Left hindlimb (tissue), 1 donor: ENCODE data around the gene TAGLN.
"Not testable (repeated sequence)": the region's sequence is repeated elsewhere in the genome, so short reads cannot be mapped to it uniquely, and the experiment has no call there.

Source experiments
- DNase-seq: peaks from one replicate; pipeline ENCODE4 v3.0.0-alpha.2; 2018

The TAGLN gene

DNA sequence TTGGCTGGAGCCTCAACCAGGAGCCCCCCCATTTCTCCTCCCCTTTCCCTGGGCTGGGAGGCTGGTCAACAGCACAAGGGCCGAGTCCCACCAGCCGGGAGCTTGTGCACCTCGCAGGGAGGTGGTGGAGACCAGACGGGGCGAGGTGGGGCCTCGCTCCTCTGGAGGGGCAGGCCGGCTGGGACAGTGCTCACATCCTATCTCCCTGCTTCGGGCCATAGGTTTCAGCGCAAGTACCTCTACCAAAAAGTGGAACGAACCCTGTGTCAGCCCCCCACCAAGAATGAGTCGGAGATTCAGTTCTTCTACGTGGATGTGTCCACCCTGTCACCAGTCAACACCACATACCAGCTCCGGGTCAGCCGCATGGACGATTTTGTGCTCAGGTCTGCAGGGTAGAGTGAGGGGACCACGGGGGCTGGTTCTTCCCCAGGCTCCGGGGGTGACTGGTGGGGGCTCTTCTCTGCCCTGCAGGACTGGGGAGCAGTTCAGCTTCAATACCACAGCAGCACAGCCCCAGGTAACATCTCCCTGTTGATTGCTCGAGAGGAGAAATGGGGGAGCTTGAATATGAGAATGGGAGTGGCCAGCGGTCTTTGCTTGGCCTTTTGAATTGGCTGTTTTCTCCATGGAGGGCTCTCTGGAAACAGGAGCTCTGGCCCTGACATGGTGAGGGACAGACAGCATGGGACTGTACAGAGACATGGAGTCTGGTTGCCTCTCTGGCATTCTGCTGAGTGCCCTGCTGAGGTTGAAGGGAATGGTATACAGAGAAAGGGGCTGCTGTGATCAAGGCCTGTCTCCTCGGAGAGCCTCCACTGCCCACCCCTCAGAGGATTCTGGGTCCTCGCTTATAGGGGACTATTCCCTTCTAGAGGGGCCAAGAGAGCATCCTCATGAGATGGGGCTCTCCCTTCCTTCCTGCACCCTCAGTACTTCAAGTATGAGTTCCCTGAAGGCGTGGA, 17.3 kb upstream of the TAGLN start:
- DNase-seq, result no peak

DNA sequence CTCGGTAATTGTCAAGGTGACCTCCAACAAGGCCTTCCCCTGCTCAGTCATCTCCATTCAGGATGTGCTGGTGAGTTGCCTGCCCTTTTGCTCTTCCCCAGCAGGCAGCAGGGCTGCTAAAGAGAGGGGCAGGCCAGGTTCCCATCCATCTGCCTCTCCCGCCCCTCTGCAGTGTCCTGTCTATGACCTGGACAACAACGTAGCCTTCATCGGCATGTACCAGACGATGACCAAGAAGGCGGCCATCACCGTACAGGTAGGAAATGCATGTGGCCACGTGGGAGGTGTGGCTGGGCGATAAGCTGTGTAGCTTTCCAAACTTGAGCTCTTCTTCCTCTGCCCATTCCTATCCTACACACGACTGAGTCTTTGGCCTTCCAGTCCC, 16.6 kb upstream of the TAGLN start:
- DNase-seq, result no peak

DNA sequence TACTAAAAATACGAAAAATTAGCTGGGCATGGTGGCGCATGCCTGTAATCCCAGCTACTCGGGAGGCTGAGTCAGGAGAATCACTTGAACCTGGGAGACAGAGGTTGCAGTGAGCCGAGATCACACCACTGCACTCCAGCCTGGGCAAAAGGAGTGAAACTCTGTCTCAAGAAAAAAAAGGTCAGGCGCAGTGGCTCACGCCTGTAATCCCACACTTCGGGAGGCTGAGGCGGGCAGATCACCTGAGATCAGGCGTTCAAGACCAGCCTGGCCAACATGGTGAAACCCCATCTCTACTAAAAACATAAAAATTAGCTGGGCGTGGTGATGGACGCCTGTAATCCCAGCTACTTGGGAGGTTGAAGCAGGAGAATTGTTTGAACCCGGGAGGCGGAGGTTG, 16.0 kb upstream of the TAGLN start:
- DNase-seq, result not testable (repeated sequence)

DNA sequence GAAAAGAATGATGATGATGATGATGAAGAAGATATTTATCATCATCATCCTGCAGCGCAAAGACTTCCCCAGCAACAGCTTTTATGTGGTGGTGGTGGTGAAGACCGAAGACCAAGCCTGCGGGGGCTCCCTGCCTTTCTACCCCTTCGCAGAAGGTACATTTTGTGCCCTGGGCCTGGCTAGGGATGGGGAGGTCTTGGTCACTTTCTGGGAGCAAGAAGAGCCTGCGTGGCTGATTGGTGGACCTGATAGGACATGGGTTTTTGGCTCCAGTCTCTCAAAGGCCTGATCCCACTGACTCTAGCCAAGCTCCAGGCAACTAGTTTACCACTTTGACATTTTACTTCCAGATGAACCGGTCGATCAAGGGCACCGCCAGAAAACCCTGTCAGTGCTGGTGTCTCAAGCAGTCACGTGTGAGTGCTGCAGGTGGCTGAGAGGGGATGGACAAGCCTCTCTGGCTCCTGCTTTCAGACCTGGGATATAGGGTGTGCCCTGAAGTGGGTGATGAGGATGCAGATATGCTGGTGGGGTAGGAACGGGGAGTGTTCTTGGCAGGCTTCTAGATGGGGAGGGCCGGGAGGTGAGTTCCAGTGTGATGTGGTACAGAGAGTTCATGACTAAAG, 15.3 kb upstream of the TAGLN start:
- no peak for DNase-seq

DNA sequence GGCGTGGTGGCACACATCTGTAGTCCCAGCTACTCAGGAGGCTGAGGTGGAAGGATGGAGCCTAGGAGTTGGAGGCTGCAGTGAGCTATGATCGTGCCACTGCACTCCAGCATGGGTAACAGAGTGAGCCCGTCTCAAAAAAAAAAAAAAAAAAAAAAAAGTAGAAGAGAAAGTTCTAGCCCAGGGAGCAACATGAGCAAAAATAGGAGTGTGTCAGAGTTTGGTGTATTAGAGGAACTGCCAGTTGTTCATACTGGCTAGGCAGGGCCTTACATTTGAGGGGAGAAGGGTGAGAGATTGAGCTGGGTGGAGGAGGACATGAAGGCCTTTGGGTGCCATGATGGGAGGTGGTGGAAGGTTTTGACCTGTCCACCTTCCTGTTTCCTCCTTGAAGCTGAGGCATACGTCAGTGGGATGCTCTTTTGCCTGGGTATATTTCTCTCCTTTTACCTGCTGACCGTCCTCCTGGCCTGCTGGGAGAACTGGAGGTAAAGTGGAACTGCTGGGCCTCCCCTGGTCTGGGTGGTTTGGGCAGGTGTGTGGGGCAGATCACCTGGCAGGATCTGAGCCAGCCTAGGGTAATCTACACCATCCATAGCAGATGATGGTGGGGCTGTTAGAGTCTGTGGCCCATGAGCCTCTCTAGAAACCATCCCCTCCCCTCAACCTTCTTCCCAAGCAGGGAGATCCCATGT, 13.3 kb upstream of the TAGLN start:
- DNase-seq, result no peak

DNA sequence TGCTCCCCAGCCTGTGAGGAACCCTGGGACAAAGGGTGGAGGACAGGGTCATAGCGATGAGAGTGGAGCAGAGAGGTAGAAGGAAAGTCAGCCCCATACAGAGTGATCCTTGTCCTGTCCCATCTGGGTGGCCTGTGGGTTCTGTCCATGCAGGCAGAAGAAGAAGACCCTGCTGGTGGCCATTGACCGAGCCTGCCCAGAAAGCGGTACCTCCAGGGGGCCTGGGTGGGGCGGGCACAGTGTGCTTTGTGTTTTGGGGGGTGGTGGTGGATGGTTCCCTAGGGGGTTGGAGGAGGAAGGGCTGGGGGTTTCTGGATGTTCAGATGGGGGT, 12.8 kb upstream of the TAGLN start:
- no peak for DNase-seq

DNA sequence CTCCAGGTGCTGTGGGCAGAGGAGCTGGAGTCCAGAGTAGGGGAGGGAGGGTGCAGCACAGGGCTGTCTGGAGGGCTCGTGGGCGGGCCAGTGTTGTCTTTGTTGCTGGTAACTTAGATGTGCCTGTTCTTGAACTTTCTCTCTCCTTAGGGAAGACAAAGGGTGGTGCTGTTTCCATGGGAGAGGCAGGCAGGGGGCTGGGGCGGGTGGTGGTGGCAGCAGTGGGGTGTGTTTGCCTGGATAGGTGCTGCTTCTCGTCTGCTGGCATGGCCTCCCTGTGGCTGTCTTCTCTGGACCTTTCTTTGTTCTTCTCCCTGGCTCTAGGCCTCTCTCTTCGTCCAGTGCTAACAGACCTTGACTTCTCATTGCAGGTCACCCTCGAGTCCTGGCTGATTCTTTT, 12.2 kb upstream of the TAGLN start:
- DNase-seq, result no peak

DNA sequence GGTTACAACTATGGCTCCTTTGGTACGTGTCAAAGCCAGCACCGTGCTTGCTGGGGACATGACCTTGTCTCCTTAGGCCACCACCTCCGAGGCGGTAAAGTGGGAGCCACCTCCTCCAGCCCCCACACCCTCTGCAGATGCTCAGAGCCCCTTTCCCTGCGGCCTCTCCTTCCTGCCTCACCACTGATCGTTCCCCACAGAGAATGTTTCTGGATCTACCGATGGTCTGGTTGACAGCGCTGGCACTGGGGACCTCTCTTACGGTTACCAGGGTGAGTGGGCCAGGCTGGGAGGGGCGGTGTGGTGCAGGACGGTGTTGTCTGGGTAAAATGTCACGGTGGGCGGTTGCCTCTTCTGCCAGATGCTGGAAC, 11.8 kb upstream of the TAGLN start:
- no peak for DNase-seq

DNA sequence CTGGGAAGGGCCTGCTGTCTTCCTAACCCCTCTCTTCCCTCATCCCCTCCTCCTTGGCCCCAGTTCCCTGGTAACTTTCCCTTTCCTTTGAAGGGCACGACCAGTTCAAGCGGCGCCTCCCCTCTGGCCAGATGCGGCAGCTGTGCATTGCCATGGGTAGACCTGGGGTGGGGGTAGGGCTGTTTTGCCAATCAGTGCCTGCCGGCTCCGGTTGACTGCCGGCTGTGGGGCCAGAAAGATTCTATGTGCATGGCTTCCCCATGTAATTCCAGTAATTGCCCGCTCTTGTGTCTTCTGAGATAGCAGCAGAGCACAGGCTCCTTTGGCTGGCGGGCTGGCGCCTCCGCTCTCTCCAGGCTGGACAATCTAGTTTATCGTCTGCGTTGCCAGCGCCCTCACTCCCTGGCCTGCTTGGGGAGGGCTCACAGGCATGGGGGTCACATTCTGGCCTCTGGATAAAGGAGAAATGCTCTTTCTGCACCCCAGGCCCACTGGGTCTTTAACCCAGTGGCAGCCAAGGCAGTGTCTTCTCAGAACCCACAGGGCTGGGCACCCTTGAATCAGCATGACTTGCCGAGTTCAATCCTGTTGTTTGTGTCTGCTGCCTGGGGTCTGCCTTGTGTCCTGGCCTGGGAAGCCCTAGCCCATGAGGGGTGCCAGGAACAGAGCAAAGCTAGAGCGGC, 11.2 kb upstream of the TAGLN start:
- no peak for DNase-seq

DNA sequence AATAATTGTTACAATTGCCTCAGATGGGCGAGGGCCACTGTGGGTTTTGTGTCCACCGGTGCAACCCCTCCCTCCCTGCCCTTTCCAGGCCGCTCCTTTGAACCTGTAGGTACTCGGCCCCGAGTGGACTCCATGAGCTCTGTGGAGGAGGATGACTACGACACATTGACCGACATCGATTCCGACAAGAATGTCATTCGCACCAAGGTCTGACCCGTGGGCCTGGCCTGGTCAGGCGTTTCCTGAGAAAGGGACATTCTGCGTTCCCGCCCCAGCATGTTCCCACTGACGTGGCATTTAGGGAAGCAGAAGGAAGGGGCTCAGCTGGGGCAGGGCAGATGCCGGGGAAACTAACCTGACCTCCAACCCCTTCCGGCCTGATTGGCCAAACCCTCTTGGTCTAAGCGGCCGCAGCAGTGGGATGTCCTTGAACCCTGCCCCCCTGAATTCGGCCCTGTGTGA, 10.5 kb upstream of the TAGLN start:
- DNase-seq, result no peak

DNA sequence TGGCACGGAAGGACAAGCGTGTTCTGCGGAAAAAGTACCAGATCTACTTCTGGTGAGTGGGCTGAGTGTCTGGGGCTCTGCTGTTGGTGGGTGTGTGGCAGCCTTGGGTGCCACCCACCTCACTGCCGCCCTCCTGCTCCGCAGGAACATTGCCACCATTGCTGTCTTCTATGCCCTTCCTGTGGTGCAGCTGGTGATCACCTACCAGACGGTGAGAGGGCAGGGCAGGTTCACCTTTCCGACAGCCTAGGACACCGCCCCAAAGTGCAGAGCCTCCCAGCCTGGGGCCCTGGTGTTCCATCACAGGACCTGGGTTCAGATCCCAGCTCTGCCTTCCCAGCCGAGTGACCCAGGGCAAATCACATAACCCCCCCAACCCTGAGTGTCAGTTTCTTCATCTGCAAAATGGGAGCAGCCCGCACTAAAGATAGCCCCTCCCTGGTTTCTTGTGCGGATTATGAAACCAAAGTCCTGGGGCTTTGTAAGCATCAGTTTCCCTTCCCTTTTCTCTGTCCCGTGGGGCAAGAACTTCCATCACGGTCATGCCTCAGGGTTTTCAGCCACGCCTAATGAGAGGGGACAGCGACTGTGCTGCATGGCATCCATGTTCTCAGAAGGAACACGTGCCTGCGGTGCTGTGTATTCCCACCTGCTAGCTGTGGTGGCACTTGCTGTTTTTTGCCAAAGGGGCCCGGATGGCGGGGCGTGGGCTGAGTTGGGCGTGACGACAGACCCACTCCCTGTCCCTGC, 9.8 kb upstream of the TAGLN start:
- DNase-seq, result no peak

DNA sequence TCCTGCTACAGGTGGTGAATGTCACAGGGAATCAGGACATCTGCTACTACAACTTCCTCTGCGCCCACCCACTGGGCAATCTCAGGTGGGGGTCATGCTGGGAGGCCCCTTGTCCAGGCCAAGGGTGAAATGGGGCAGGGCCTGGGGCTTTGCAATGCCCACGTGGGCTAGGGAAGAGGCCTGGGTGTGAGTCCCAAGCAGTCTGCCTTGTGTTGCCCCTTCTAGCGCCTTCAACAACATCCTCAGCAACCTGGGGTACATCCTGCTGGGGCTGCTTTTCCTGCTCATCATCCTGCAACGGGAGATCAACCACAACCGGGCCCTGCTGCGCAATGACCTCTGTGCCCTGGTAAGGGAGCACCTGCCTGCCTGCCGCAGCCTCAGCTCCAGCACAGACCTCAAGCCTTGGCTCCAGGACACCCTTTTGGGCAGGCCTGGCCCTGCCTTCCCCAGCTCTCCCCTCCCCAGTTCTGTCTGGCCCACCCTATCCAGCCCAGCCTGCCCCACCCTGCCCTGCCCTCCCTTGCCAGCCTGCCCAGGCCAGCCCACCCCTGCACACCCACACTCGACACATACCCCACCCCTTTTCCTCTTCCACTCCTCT, 9.1 kb upstream of the TAGLN start:
- no peak for DNase-seq

DNA sequence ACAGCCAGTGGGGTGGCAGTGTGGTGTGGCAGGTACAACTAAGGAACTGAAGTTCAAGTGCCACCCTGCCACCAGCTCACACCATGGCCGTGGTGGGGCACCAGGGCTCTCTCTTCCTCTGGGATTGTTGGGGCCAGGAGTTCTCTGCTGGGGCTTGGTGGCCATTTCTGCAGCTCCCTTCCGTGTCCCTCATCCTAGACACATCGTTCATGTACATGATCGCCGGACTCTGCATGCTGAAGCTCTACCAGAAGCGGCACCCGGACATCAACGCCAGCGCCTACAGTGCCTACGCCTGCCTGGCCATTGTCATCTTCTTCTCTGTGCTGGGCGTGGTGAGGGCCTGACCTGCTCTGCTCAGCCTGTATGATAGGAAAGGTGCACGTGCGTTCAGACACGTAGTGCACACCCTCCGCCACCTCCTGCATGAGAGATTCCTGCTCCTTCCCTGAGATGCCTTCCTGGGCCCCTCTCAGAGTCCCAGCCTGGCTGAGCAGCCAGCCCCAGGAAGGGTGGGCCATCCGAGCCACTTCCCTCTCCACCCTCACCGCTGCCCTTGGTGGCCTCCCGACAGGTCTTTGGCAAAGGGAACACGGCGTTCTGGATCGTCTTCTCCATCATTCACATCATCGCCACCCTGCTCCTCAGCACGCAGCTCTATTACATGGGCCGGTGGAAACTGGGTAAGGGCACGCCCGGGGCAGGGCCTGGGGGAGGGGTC, 7.3 kb upstream of the TAGLN start:
- DNase-seq, result no peak

DNA sequence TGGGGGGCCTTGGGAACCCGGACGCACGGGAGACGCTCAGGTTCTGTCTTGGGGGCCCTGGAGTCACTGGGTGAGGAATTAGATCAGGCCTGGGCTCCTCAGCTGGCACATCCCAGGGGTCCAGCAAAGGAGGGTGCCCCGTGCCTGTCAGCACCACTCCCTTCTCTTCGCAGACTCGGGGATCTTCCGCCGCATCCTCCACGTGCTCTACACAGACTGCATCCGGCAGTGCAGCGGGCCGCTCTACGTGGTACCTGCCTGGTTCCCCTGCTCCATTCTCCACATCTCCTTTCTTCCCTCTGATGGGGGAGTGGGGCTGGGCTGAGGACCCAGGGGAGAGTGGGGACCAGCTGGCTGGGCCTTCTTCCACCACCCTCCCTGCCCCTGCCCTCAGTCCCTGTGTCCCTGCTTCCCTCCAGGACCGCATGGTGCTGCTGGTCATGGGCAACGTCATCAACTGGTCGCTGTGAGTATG, 6.7 kb upstream of the TAGLN start:
- DNase-seq, result no peak

DNA sequence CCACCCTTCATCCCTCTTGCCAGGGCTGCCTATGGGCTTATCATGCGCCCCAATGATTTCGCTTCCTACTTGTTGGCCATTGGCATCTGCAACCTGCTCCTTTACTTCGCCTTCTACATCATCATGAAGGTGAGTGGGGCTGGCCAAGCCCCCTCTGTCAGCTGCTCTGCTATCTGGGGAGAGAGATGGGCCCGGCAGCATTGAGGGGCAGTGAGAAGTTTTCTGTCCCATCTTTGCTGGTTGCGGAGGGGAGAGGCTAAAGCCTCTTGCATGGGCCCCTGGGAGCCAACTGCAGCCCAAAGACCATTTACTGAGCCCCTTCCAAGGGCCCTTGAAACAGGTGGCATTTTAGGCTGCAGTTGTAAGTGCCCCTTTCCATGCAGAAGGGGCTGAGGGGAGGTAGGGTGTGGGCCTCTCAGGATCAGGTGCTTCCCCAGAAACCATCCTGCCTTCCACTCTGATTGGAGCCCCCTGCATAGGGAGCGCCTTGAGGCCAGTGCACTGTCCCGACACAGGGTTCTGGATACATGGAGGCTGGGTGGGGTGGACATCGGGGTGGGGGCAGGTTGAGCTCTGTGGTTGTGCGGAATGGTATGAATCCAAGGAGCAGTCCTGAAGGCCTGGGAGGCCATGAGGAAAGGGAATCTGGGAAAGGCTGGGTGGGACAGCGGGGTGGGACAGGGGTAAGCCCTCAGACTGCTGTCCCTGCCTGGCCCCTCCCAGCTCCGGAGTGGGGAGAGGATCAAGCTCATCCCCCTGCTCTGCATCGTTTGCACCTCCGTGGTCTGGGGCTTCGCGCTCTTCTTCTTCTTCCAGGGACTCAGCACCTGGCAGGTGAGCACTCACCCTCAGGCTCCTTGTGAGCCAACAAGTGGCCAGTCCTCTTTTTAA, 5.8 kb upstream of the TAGLN start:
- no peak for DNase-seq

DNA sequence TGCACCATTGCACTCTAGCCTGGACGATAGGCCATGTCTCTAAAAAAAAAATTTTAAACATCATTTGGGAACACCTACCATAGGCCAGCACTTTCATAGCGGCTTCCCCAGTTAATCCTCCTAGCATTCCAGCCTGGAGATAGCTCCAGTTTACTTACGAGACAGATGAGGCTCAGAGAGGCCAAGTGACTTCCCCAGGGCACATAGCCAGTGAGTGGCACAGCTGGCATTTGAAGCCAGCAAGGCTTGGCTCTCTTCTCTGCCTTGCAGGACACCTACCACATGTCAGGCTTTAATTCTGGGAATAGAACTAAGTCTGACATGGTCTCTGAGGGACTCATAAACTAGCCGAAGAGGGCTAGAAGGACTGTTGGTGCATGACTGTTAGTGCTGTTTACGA, 4.9 kb upstream of the TAGLN start:
- DNase-seq, result no peak

DNA sequence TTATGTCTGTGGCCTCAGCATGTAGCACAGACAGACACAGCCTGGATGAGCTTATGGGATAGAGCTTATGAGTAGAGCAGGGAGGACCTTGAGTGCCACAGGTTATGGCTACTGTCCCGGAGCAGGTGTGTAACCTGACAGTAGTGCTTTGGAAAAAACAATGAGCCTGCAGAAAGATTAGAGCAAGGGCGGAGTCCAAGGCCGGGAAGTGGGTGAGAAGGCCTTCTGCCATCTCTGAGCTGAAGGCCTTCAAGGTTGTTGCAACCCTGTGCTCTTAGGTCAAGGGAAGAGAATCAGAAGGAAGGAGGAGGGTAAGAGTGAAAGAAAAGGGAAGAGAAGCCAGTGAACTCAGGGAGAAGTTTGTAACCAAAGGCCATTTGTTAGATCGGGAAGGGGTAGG, 3.9 kb upstream of the TAGLN start:
- DNase-seq, result peak; percentile 4

DNA sequence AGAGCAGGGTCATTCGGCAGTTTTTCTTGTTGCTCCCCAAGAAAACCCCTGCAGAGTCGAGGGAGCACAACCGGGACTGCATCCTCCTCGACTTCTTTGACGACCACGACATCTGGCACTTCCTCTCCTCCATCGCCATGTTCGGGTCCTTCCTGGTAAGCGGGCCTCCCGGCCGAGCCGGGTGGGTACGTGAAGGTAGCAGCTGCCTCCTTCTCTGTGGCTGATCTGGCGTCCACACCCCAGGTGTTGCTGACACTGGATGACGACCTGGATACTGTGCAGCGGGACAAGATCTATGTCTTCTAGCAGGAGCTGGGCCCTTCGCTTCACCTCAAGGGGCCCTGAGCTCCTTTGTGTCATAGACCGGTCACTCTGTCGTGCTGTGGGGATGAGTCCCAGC, 3.4 kb upstream of the TAGLN start:
- DNase-seq, result peak; percentile 26

DNA sequence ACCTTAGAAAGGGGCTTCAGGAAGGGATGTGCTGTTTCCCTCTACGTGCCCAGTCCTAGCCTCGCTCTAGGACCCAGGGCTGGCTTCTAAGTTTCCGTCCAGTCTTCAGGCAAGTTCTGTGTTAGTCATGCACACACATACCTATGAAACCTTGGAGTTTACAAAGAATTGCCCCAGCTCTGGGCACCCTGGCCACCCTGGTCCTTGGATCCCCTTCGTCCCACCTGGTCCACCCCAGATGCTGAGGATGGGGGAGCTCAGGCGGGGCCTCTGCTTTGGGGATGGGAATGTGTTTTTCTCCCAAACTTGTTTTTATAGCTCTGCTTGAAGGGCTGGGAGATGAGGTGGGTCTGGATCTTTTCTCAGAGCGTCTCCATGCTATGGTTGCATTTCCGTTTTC, 2.2 kb upstream of the TAGLN start:
- DNase-seq, result peak; percentile 3
